GM12878 (cell line): ENCODE measurements around the gene LNPK. TPM values are rescaled to one million over a fixed set of nuclear protein-coding genes. Genes with fewer than 3 reads are reported as not detected.

ENCODE experiments used
- ATAC-seq: fragments of 200-7000 bp; cut with Tn5 transposase; 3 replicates; pipeline ENCODE4 v1.9.1; 2020; ENCODE audit warnings: mild to moderate bottlenecking, moderate library complexity
- BruUV-seq: library from RNA; stranded (reverse); fragments of 400-500 nt; replicated peaks from 2 replicates; lab custom pipeline; 2021; lab: Mats Ljungman, UMichigan
- CTCF ChIA-PET: fragments of 300-600 bp; sonication (Branson Sonifier 250); formaldehyde crosslinking; extraction: SDS; loops from one replicate; lab custom pipeline; 2021; ENCODE audit warnings: inconsistent platforms; lab: Yijun Ruan, JAX
- POLR2A ChIA-PET: fragments of 350-600 bp; formaldehyde crosslinking; extraction: SDS; loops from one replicate; lab custom pipeline; 2021; ENCODE audit warnings: inconsistent platforms; lab: Charles Lee
- RAD21 ChIA-PET: fragments of 300-600 bp; sonication (Branson Sonifier 250); formaldehyde crosslinking; loops from one replicate; lab custom pipeline; 2023; ENCODE audit warnings: antibody characterized with exemption; ENCODE audit not compliant: unreplicated experiment; lab: Charles Lee
- SMC1A ChIA-PET: fragments of 300-600 bp; sonication (Branson Sonifier 250); formaldehyde crosslinking; loops from one replicate; lab custom pipeline; 2023; ENCODE audit not compliant: unreplicated experiment, uncharacterized antibody; lab: Charles Lee
- DNase-seq: peaks from one replicate; pipeline ENCODE4 v3.0.0-alpha.2; 2011; ENCODE audit warnings: low read depth, low spot score
- FAIRE-seq: peaks from 3 replicates; lab custom pipeline; 2011; peaks lifted over from hg19 to GRCh38; lab: Jason Lieb, UNC
- H2AFZ ChIP-seq: 2 replicates; pipeline ENCODE4 v1.6.0; 2011; ENCODE audit warnings: low read depth, low read length, control low read depth; ENCODE audit not compliant: control insufficient read depth
- H3K27ac ChIP-seq: 2 replicates; pipeline ENCODE4 v1.5.1; 2011; ENCODE audit warnings: control low read depth; ENCODE audit not compliant: control insufficient read depth, insufficient read depth
- H3K27me3 ChIP-seq, 2 experiments: replicated peaks in 1 of 2; 2 replicates each; pipeline versions ENCODE4 v1.6.0 to v1.6.1; 2011; ENCODE audit warnings: low read length in 1 of 2; ENCODE audit not compliant: control insufficient read depth in 2 of 2, insufficient read depth in 2 of 2
- H3K36me3 ChIP-seq, 2 experiments: 2 replicates each; pipeline ENCODE4 v1.5.1; 2011; ENCODE audit warnings: low read length in 1 of 2; ENCODE audit not compliant: control insufficient read depth in 2 of 2, insufficient read depth in 2 of 2
- H3K4me1 ChIP-seq: 2 replicates; pipeline ENCODE4 v1.6.1; 2011; ENCODE audit warnings: mild to moderate bottlenecking, low read length, moderate library complexity, mixed read lengths; ENCODE audit not compliant: control insufficient read depth, insufficient read depth
- H3K4me2 ChIP-seq: 2 replicates; pipeline ENCODE4 v1.6.0; 2011; ENCODE audit warnings: control low read depth; ENCODE audit not compliant: control insufficient read depth, insufficient read depth
- H3K4me3 ChIP-seq: fragments of 200-600 bp; sonication (generic); 2 replicates; pipeline ENCODE4 v1.5.1; 2016
- H3K79me2 ChIP-seq: 2 replicates; pipeline ENCODE4 v1.6.0; 2011; ENCODE audit warnings: low read length; ENCODE audit not compliant: control insufficient read depth, insufficient read depth
- H3K9ac ChIP-seq: 2 replicates; pipeline ENCODE4 v1.8.0; 2011; ENCODE audit warnings: low read length, control low read depth, mixed read lengths; ENCODE audit not compliant: control insufficient read depth, insufficient read depth
- H3K9me3 ChIP-seq: replicated peaks from 3 replicates; pipeline ENCODE4 v1.5.1; 2011; ENCODE audit warnings: mild to moderate bottlenecking, low read length; ENCODE audit not compliant: control insufficient read depth, insufficient read depth
- H4K20me1 ChIP-seq: 2 replicates; pipeline ENCODE4 v1.6.0; 2011; ENCODE audit not compliant: control insufficient read depth, insufficient read depth
- BRCA1 ChIP-seq: IDR thresholded peaks from 2 replicates; pipeline ENCODE4 v1.6.1; 2011; ENCODE audit warnings: low read depth, low read length, improper control_type of control experiment
- CBX5 ChIP-seq: sonication (generic); IDR thresholded peaks from 2 replicates; pipeline ENCODE4 v1.6.1; 2016; ENCODE audit warnings: low read depth, moderate library complexity, mild to moderate bottlenecking, inconsistent platforms
- FOXK2 ChIP-seq: fragments of 450-650 bp; IDR thresholded peaks from 2 replicates; pipeline ENCODE4 v1.6.1; 2017; ENCODE audit warnings: mild to moderate bottlenecking, moderate library complexity
- GABPA ChIP-seq: IDR thresholded peaks from 2 replicates; pipeline ENCODE4 v1.6.1; 2014; ENCODE audit warnings: antibody characterized with exemption, low read depth, mild to moderate bottlenecking, inconsistent platforms
- KAT2A ChIP-seq: conservative IDR thresholded peaks from 2 replicates; pipeline ENCODE4 v1.6.1; 2011; ENCODE audit warnings: low read depth, low read length; ENCODE audit not compliant: control insufficient read depth
- KLF5 ChIP-seq: fragments of 450-650 bp; IDR thresholded peaks from 2 replicates; pipeline ENCODE4 v1.6.1; 2014; ENCODE audit warnings: mild to moderate bottlenecking; ENCODE audit not compliant: partially characterized antibody
- MXI1 ChIP-seq: fragments of 150-350 bp; IDR thresholded peaks from 2 replicates; pipeline ENCODE4 v1.6.1; 2011; ENCODE audit warnings: low read depth, mild to moderate bottlenecking, inconsistent platforms, low read length, improper control_type of control experiment
- NFYA ChIP-seq: IDR thresholded peaks from 2 replicates; pipeline ENCODE4 v1.6.1; 2011; ENCODE audit warnings: low read depth, mild to moderate bottlenecking, low read length, improper control_type of control experiment, borderline replicate concordance
- NR2C1 ChIP-seq: fragments of 450-650 bp; IDR thresholded peaks from 2 replicates; pipeline ENCODE4 v1.6.1; 2017; ENCODE audit warnings: antibody characterized with exemption, mild to moderate bottlenecking, moderate library complexity
- NR2C2 ChIP-seq: IDR thresholded peaks from 2 replicates; pipeline ENCODE4 v1.6.1; 2011; ENCODE audit warnings: borderline replicate concordance, low read depth; ENCODE audit not compliant: control insufficient read depth, insufficient read length
- SMAD1 ChIP-seq: fragments of 450-650 bp; IDR thresholded peaks from 2 replicates; pipeline ENCODE4 v1.6.1; 2018; ENCODE audit warnings: mild to moderate bottlenecking, low read depth; ENCODE audit not compliant: partially characterized antibody
- SMARCA5 ChIP-seq: fragments of 450-650 bp; IDR thresholded peaks from 2 replicates; pipeline ENCODE4 v1.6.1; 2017; ENCODE audit warnings: mild to moderate bottlenecking
- SMC3 ChIP-seq: IDR thresholded peaks from 2 replicates; pipeline ENCODE4 v1.6.1; 2011; ENCODE audit warnings: low read length, improper control_type of control experiment, borderline replicate concordance
- TAF1 ChIP-seq: IDR thresholded peaks from 2 replicates; pipeline ENCODE4 v1.6.1; 2011; ENCODE audit warnings: mild to moderate bottlenecking, low read depth, low read length, borderline replicate concordance
- WRNIP1 ChIP-seq: IDR thresholded peaks from 2 replicates; pipeline ENCODE4 v1.6.1; 2011; ENCODE audit warnings: low read depth, low read length, improper control_type of control experiment, borderline replicate concordance
- ZNF24 ChIP-seq: fragments of 450-650 bp; IDR thresholded peaks from 2 replicates; pipeline ENCODE4 v1.6.1; 2017; ENCODE audit warnings: antibody characterized with exemption, mild to moderate bottlenecking
- WGBS: methylation state at CpG from one replicate; pipeline ENCODE4 v1.1.6; 2016; ENCODE audit warnings: low lambda C conversion rate; ENCODE audit not compliant: insufficient replicate concordance, insufficient coverage; ENCODE audit errors: missing lambda C conversion rate; 5-methylcytosine and 5-hydroxymethylcytosine counted together
- in situ Hi-C: fragments of 300-500 bp; cut with MboI; formaldehyde crosslinking; loops from 9 replicates; pipeline ENCODE4 v1.14.3; 2018; ENCODE audit warnings: mixed read lengths
- intact Hi-C: fragments of 100-400 bp; cut with micrococcal nuclease; formaldehyde crosslinking; loops from one replicate; pipeline ENCODE4 v1.14.2; 2022; ENCODE audit not compliant: unreplicated experiment
- polyA plus RNA-seq, 11 experiments: library from polyadenylated mRNA; depleted of rRNA in 4 of 11; unstranded in 6 of 11; stranded (reverse) in 5 of 11; fragments of >200 nt; fragmentation: Nextera tagmentation in 4 of 11; fragmentation: Illumina TruSeq in 1 of 11; extraction: Ambion mirVana in 4 of 11; extraction: Trizol in 1 of 11; gene quantifications; 1 replicate in 1 of 11; 2 replicates in 10 of 11; pipeline versions ENCODE4 v1.2.1 to v1.2.3, GENCODE V29; 2011 to 2016; ENCODE audit warnings: inconsistent platforms in 2 of 11, missing spikeins in 2 of 11, low read depth in 1 of 11
- total RNA-seq, 4 experiments: library from RNA; depleted of rRNA in 3 of 4; stranded (reverse); fragments of >200 nt in 3 of 4; fragmentation: Illumina TruSeq in 1 of 4; extraction: Trizol in 1 of 4; gene quantifications; 2 replicates each; pipeline versions ENCODE4 v1.2.1 to v1.2.3, GENCODE V29; 2013 to 2021
- TF ChIP-seq, protein P1 (sequence below): IDR thresholded peaks from 2 replicates; pipeline ENCODE4 v1.6.1; 2012; ENCODE audit warnings: low read length, inconsistent platforms
- TF ChIP-seq, protein P2 (sequence below): fragments of 450-650 bp; IDR thresholded peaks from 2 replicates; pipeline ENCODE4 v1.6.1; 2017; ENCODE audit warnings: mild to moderate bottlenecking, moderate library complexity
- TF ChIP-seq, protein P3 (sequence below): IDR thresholded peaks from 2 replicates; pipeline ENCODE4 v1.6.1; 2011; ENCODE audit warnings: low read depth, low read length, improper control_type of control experiment, borderline replicate concordance

LNPK gene
- total and polyA plus RNA-seq, 10 of the 15 experiments (the other 5 are each of a cell fraction or from before 2014, with no cell fraction given) = 3.2 to 30.0 (median 15.6) TPM

DNA sequence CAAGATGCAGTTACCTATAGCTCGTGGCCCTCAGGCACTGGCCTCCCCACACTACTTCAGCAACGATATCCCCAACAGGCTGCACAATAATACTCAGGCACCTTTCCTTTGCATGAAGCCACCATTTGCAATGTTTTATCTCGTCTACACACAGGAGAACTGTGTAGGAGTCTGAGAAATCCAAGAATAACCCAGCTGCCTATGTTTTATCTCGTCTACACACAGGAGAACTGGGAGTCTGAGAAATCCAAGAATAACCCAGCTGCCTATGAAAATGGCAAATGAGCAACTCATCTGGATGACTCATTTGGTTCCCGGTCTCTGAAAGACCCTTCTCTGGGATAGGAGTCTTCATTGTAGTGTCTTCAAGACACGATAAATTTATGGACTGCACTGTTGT is 18.3 kb upstream of the LNPK start:
- H3K4me2 ChIP-seq = no peak overlapping the region
- intact Hi-C loops = no loop called here
- no peaks in the 10 kb centered on the region; a peak in 1 of 4 replicates for H3K27me3 ChIP-seq
- H2AFZ ChIP-seq = no peak overlapping the region
- DNase-seq = no peak
- FAIRE-seq = no peak
- BruUV-seq = no TSS peak
- no peak overlapping the region for H3K4me3 ChIP-seq
- no peaks in the 10 kb centered on the region for H3K9me3 ChIP-seq
- ChIA-PET CTCF (no interaction called here), SMC1A (no interaction called here), RAD21 (no interaction called here), POLR2A (no interaction called here)
- no peaks in the 10 kb centered on the region for H3K4me1 ChIP-seq
- ATAC-seq = no peak
- TF ChIP-seq, protein P1, sequence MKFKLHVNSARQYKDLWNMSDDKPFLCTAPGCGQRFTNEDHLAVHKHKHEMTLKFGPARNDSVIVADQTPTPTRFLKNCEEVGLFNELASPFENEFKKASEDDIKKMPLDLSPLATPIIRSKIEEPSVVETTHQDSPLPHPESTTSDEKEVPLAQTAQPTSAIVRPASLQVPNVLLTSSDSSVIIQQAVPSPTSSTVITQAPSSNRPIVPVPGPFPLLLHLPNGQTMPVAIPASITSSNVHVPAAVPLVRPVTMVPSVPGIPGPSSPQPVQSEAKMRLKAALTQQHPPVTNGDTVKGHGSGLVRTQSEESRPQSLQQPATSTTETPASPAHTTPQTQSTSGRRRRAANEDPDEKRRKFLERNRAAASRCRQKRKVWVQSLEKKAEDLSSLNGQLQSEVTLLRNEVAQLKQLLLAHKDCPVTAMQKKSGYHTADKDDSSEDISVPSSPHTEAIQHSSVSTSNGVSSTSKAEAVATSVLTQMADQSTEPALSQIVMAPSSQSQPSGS = no peak
- TF ChIP-seq NFYA = no peak
- no peak for TF ChIP-seq NR2C1
- TF ChIP-seq ZNF24 = no peak
- no peak for TF ChIP-seq BRCA1
- TF ChIP-seq KAT2A = no peak
- TF ChIP-seq KLF5 = no peak
- TF ChIP-seq TAF1 = no peak
- TF ChIP-seq SMARCA5 = no peak
- TF ChIP-seq GABPA = no peak
- TF ChIP-seq, protein P2, sequence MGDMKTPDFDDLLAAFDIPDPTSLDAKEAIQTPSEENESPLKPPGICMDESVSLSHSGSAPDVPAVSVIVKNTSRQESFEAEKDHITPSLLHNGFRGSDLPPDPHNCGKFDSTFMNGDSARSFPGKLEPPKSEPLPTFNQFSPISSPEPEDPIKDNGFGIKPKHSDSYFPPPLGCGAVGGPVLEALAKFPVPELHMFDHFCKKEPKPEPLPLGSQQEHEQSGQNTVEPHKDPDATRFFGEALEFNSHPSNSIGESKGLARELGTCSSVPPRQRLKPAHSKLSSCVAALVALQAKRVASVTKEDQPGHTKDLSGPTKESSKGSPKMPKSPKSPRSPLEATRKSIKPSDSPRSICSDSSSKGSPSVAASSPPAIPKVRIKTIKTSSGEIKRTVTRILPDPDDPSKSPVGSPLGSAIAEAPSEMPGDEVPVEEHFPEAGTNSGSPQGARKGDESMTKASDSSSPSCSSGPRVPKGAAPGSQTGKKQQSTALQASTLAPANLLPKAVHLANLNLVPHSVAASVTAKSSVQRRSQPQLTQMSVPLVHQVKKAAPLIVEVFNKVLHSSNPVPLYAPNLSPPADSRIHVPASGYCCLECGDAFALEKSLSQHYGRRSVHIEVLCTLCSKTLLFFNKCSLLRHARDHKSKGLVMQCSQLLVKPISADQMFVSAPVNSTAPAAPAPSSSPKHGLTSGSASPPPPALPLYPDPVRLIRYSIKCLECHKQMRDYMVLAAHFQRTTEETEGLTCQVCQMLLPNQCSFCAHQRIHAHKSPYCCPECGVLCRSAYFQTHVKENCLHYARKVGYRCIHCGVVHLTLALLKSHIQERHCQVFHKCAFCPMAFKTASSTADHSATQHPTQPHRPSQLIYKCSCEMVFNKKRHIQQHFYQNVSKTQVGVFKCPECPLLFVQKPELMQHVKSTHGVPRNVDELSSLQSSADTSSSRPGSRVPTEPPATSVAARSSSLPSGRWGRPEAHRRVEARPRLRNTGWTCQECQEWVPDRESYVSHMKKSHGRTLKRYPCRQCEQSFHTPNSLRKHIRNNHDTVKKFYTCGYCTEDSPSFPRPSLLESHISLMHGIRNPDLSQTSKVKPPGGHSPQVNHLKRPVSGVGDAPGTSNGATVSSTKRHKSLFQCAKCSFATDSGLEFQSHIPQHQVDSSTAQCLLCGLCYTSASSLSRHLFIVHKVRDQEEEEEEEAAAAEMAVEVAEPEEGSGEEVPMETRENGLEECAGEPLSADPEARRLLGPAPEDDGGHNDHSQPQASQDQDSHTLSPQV = no peak
- TF ChIP-seq CBX5 = no peak
- no peak for TF ChIP-seq SMAD1
- TF ChIP-seq SMC3 = no peak
- no peak for TF ChIP-seq WRNIP1
- TF ChIP-seq NR2C2 = no peak
- TF ChIP-seq MXI1 = no peak
- TF ChIP-seq, protein P3, sequence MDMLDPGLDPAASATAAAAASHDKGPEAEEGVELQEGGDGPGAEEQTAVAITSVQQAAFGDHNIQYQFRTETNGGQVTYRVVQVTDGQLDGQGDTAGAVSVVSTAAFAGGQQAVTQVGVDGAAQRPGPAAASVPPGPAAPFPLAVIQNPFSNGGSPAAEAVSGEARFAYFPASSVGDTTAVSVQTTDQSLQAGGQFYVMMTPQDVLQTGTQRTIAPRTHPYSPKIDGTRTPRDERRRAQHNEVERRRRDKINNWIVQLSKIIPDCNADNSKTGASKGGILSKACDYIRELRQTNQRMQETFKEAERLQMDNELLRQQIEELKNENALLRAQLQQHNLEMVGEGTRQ = no peak
- no peak for TF ChIP-seq FOXK2
- no peaks in the 10 kb centered on the region for H3K36me3 ChIP-seq
- in situ Hi-C loops = no loop called here
- H3K27ac ChIP-seq = no peak overlapping the region
- no peaks in the 10 kb centered on the region for H4K20me1 ChIP-seq
- H3K9ac ChIP-seq = no peak overlapping the region
- H3K79me2 ChIP-seq = no peaks in the 10 kb centered on the region
- WGBS = 21% methylated on average over 6 of the region's 6 CpGs
